HG03354 (cell line): ENCODE measurements around the gene IQGAP2.
"Not testable (repeated sequence)": the region's sequence is repeated elsewhere in the genome, so short reads cannot be mapped to it uniquely, and the experiment has no call there.

Experiments used
- ATAC-seq: cut with Tn5 transposase; IDR thresholded peaks from one replicate; pipeline ENCODE4 v1.9.1; 2021; ENCODE audit warnings: mild to moderate bottlenecking; ENCODE audit not compliant: unreplicated experiment, poor library complexity, severe bottlenecking

IQGAP2 gene

DNA sequence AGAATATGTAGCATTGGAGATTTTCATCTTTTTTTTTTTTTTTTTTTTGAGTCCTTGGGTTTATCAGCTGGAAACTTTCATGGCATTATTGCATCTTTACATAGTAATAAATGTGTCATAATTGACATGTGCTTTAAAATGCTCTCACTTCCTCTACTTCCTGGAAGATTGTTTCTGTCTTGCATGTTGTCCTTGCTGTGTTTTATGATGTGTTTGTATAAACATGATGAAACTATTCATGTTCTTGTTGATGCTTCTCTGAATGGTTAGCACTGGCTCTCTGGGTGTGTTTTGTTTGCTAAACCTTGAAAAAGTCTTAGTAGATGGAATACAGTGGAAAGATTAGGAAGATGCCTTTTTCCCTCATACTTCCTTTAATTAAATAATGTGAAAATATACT, 87.9 kb downstream of the IQGAP2 start:
- no peak for ATAC-seq

DNA sequence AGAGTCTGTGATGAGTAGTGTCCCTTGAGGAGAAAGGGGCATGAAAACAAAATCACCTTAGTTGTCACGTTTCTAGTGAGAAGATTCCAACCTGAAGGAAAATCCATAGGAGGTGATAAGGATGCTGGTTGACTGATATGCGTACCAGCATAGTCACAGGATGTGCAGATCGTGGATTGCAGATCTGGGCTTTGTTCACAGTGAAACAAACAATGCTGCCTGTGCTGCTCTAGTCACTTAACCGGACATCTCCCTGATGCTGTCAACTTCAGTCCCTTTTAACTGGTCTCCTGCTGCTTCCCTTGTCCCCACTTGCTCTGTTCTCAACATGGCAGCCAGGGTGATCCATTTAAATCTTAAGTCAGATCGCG, 89.7 kb downstream of the IQGAP2 start:
- no peak for ATAC-seq

DNA sequence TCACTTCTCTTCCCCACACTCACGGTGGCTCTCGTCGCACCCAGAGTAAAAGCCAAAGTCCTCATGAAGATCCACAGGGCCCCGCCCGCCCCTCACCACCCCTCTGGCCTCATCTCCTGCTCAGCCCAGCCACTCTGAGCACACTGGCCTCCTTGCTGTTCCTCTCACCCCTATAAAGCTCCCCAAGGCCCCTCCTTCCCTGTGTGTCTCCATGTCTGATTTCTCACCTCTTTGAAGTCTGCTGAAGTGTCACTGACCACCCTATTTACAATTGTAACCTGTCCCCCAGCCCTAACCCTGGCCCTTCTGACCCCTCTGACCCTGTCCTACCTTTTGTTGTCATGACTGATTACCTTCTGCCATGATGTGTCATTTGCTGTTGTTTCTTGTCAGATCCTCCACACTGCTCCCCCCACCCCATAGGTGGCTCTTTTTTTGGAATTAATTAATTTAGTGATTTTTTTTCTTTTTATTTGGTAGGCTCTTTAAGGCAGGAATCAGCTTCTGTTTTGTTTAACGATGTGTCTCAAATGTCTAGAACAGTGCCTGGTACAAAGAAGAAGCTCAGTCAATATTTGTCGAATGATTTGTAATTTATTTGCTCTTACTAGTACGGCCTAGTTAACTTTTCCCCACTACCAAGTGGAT, 90.2 kb downstream of the IQGAP2 start:
- no peak for ATAC-seq

- no peak for ATAC-seq
Measured at GRCh38 chr5:76494201-76494600, 91.1 kb downstream of the IQGAP2 start.

DNA sequence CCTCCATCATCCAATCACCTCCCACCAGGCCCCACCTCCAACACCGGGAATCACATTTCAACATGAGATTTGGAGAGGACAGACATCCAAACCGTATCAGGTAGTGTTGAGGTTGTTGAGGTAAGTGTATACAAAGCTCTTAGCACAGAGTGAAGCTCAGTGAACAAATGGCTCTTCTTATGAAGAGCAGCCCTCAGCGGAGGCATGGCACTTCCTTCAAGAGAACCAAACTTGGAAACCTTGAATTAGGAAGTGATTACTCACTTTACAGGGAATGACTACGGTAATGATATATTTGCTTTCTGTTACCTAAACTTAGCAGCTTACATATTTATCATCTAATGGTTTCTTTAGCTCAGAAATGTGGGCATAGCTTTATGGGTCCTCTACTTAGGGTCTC, 92.8 kb downstream of the IQGAP2 start:
- ATAC-seq, result no peak

- no peak for ATAC-seq
Measured at GRCh38 chr5:76497065-76497460, 94.0 kb downstream of the IQGAP2 start.

GRCh38 chr5:76497986-76498717, 95.1 kb downstream of the IQGAP2 start:
- ATAC-seq, result no peak

DNA sequence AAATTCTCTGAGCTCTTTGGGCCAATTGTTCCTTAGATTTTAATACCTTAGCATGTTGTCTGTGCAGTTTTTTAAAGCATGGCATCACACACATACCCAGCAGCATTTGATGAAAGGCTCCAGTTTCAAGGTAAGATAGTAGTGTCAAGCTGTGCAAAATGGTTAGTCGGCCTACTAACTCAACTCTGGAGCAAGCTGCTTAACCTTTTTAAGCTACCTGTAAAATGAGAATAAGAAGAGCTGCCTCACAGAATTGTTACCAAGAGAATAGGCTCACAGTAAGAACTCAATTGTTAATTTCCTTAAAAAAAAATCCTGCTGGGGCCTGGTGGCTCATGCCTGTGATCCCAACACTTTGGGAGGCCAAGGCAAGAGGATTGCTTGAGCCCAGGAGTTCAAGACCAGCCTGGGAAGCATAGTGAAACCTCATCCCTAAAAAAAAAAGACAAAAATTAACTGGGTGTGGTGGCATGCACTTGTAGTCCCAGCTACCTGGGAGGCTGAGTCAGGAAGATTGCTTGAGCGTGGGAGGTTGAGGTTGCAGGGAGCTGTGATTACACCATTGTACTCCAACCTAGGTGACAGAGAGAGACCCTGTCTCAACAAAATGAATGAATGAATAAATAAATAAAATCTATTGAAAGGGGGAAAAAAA, 96.5 kb downstream of the IQGAP2 start:
- ATAC-seq, result no peak

DNA sequence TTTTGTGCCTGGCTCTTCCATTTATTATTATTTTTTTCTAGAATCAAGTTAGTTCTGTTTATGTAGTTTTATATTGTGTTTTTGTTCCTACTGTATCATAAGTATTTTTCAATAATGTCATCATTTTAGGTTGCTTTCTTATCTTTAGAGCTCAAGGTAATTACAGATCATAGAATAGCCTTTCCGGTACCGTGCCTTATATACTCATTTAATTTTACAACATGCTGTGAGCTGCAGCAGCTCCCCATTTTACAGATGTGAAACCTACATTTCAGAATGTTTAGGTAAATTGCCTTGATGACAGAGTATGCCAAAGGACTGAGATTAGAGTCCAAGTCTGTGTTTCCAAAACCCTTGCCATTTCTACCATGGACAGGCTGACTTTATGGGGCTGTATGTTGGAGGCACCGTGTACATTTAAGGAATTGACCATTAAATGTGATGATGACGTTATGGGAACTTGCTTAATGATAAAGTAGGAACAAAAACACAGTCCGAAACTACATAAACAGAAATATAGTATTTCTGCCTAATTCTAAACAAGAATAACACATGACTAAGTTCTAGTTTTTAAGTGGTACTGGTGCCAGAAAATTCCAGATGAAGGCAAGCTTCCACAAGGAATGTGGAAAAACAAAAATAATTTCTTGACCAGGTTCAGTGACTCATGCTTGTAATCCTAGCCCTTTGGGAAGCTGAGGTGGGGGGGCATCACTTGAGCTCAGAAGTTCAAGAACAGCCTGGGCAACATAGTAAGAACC, 97.7 kb downstream of the IQGAP2 start:
- ATAC-seq, result no peak

DNA sequence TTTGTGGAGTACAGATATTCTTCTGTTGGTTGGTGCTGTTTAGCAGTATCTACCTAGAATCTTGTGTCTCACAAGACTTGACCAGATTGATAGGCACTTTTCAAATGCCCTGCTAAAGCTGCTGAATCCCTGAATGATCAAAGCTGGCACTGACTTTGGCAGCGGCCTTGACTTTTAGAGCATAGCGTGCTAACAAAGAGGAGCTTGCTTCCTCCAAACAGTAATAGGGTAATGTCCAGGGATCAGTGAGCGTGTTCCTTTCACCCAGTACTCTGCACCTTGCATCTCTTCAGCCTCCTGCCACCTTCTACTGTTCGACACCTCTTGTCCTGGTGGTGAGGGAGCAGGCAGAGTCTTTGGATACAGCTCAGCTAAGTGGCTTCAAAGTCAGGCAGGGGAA, 100.8 kb downstream of the IQGAP2 start:
- ATAC-seq, result no peak

DNA sequence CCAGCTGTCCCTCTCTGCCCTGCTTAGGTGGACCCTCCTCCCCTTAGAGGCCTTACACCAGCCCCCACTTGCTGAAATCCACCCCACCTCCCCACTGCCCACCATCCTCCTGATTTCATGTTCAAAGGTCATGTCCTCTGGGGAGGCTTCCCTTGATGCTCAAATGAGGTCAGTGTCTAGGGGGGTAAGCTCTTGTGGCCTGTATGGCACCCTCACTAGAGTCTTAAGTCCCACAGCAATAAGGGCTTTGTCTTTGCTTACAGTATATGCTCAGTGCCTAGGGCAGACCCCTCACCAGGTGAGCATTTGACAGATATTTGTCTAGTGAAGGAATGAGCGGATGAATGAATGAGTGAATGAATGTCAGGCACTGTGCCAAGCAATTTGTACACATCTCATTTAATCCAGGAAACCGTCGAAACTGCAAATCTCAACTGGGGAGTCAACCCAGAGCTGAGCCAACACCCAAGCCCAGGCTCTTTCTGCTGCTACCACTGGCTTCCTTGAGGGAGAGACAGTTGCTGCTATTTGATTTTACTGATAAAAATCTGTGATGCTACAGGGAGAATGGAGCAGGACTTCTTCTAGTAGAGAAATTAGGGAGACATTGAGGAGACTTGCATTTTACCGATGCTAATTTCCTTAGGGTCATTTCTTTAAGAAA, 101.9 kb downstream of the IQGAP2 start:
- ATAC-seq, result no peak

GRCh38 chr5:76513476-76513875, 110.4 kb downstream of the IQGAP2 start:
- no peak for ATAC-seq

GRCh38 chr5:76514292-76514691, 111.2 kb downstream of the IQGAP2 start:
- no peak for ATAC-seq

DNA sequence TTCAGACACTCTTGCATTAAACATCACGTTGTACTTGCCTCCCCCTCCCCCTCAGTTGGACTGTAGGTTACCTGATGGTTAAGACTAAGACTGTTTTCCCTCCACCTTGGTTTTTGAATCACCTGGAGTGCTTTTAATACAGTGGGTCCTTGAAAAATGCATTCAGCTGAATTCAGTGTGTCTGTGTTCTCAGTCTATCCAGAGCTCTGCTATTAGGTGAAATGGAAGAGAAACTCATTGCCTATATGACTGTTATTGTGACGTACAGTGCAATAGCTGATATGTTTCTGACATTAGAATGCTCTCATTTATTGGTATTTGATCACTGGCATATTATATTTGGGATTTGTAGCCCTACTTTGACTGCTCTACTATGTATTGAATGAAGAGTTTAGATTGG, 111.6 kb downstream of the IQGAP2 start:
- no peak for ATAC-seq

DNA sequence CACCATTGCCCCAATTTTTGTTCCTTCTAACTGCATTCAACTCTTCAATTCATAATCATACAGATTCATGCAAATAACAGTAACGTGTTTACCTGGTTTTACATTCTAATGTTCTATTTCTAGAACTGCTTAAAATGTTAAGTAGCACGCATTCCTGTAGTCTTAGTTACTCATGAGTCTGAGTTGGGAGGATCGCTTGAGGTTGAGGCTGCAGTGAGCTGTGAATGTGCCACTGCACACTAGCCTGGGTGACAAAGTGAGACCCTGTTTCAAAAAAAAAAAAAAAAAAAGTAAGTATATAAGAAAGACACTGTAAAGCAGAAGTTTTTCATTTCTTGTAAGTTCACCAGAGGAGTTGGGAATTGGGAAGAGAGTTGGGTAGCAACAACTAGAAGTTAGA, 114.2 kb downstream of the IQGAP2 start:
- ATAC-seq, result no peak

GRCh38 chr5:76518246-76518645, 115.2 kb downstream of the IQGAP2 start:
- not testable (repeated sequence) for ATAC-seq

DNA sequence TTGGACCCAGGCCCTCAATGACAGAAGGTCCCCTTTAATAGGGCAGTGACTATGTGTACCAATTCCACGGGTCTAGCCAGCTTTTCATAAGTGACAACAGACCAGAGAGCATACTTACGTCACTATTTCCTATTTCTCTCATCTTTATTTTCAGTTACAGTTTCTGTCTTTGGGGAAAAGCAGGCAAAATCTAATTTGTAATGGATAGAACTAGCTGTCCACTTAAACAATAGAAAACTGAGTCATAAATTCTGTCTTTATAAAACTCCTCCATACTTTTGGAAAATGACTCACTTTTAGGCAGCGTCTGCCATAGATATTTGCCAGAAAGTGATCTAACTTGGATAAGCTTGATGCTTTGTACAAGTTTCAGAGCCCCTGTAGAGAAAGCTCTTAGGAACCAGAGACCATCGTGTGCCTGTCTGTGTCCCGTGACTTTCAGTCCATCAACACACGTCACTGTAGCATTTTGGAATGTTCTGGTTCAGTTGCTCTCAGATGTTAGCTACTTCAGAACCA, 118.2 kb downstream of the IQGAP2 start:
- peak; percentile 92 for ATAC-seq

- ATAC-seq, result no peak
Measured at GRCh38 chr5:76522103-76522935, 119.2 kb downstream of the IQGAP2 start.
